Type B pancreatic cell (in vitro differentiated cells): ENCODE measurements around the gene EEPD1. TPM values are rescaled to one million over a fixed set of nuclear protein-coding genes. Genes with fewer than 3 reads are reported as not detected.
"Not testable (repeated sequence)": the region's sequence is repeated elsewhere in the genome, so short reads cannot be mapped to it uniquely, and the experiment has no call there.

Experiments used
- DNase-seq: peaks from one replicate; pipeline ENCODE4 v3.0.0; 2021; ENCODE audit warnings: mixed read lengths; ENCODE audit not compliant: unreplicated experiment; ENCODE audit errors: extremely low spot score
- H3K27ac Mint-ChIP-seq: 2 replicates; pipeline ENCODE4 v1.8.0; 2021; ENCODE audit warnings: mild to moderate bottlenecking, mixed read lengths
- H3K27me3 Mint-ChIP-seq: 2 replicates; pipeline ENCODE4 v1.8.0; 2021; ENCODE audit warnings: mixed read lengths
- H3K36me3 Mint-ChIP-seq: 2 replicates; pipeline ENCODE4 v1.8.0; 2021; ENCODE audit warnings: mixed read lengths
- H3K4me1 Mint-ChIP-seq: one replicate; pipeline ENCODE4 v1.8.0; 2021; ENCODE audit warnings: mixed read lengths; ENCODE audit not compliant: unreplicated experiment
- H3K4me3 Mint-ChIP-seq: 2 replicates; pipeline ENCODE4 v1.8.0; 2021; ENCODE audit warnings: mild to moderate bottlenecking, mixed read lengths
- H3K9me3 Mint-ChIP-seq: 2 replicates; pipeline ENCODE4 v1.8.0; 2021; ENCODE audit warnings: mixed read lengths
- total RNA-seq: library from RNA; stranded (reverse); gene quantifications from 2 replicates; pipeline ENCODE4 v1.2.1, GENCODE V29; 2021; ENCODE audit warnings: low replicate concordance
- TF ChIP-seq, protein P1 (sequence below): fragments of 200-600 bp; sonication (generic); conservative IDR thresholded peaks from 2 replicates; pipeline ENCODE4 v1.5.0; 2021; ENCODE audit warnings: antibody characterized with exemption, mild to moderate bottlenecking

The EEPD1 gene
- total RNA-seq, 1 donor from 2014 or later = 35.8 TPM

DNA sequence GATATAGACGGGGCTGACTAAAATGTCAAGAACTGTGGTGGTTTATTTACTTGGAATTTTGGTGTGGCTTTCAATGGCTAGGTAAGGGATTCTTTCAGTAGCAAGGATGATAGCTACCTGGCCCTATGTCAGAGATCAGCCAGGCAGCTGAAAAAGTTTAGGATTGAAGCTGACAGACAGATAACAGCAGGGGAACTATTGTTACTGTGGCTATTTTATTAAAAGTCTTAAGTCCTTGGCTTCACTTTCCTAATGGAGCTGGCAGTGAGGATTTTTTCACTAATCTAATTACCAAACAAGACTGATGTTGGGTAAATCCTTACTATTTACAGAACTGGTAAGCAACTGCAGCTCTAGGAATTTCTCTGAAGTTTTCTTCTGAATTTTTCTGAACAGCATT is 164.2 kb downstream of the EEPD1 start:
- TF ChIP-seq, protein P1, sequence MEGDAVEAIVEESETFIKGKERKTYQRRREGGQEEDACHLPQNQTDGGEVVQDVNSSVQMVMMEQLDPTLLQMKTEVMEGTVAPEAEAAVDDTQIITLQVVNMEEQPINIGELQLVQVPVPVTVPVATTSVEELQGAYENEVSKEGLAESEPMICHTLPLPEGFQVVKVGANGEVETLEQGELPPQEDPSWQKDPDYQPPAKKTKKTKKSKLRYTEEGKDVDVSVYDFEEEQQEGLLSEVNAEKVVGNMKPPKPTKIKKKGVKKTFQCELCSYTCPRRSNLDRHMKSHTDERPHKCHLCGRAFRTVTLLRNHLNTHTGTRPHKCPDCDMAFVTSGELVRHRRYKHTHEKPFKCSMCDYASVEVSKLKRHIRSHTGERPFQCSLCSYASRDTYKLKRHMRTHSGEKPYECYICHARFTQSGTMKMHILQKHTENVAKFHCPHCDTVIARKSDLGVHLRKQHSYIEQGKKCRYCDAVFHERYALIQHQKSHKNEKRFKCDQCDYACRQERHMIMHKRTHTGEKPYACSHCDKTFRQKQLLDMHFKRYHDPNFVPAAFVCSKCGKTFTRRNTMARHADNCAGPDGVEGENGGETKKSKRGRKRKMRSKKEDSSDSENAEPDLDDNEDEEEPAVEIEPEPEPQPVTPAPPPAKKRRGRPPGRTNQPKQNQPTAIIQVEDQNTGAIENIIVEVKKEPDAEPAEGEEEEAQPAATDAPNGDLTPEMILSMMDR = no peak
- Mint-ChIP-seq H3K27me3 (no peaks in the 10 kb centered on the region), H3K4me1 (peaks cover 9% of the 10 kb centered on the region), H3K27ac (no peak overlapping the region), H3K4me3 (no peak overlapping the region), H3K9me3 (no peaks in the 10 kb centered on the region), H3K36me3 (no peaks in the 10 kb centered on the region)
- no peak for DNase-seq

DNA sequence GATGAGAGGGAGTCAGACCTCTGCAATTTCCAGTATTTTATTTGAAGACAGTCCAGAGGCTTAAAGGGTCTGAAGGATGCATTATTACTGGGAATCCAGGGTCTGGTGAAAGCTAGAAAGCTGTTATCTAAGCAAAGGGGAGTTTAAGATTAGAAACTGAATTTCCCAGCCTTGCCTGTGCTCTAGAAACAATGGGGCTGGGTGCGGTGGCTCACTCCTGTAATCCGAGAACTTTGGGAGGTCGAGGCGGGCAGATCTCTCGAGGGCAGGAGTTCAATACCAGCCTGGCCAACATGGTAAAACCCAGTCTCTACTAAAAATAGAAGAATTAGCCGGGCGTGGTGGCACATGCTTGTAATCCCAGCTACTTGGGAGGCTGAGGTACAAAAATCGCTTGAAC is 165.1 kb downstream of the EEPD1 start:
- Mint-ChIP-seq H3K4me3 (no peak overlapping the region), H3K36me3 (no peaks in the 10 kb centered on the region), H3K27ac (no peak overlapping the region), H3K4me1 (peaks cover 9% of the 10 kb centered on the region), H3K27me3 (no peaks in the 10 kb centered on the region), H3K9me3 (no peaks in the 10 kb centered on the region)
- TF ChIP-seq, protein P1 = no peak
- no peak for DNase-seq

DNA sequence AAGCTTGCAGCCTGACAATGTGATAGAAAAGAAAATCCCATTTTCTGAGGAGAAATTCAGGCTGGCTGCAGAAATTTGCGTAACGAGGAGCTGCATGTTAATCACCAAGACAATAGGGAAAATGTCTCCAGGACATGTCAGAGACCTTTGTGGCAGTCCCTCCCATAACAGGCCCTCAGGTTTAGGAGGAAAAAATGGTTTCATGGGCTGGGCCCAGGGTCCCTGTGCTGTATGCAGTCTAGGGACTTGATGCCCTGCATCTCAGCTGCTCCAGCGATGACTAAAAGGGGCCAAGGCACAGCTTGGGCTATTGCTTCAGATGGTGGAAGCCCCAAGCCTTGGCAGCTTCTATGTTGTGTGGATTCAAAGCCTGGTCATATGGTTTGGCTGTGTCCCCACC is 168.2 kb downstream of the EEPD1 start:
- not testable (repeated sequence) for H3K4me1 Mint-ChIP-seq, H3K27ac Mint-ChIP-seq, H3K27me3 Mint-ChIP-seq, H3K4me3 Mint-ChIP-seq, H3K9me3 Mint-ChIP-seq, DNase-seq, H3K36me3 Mint-ChIP-seq

DNA sequence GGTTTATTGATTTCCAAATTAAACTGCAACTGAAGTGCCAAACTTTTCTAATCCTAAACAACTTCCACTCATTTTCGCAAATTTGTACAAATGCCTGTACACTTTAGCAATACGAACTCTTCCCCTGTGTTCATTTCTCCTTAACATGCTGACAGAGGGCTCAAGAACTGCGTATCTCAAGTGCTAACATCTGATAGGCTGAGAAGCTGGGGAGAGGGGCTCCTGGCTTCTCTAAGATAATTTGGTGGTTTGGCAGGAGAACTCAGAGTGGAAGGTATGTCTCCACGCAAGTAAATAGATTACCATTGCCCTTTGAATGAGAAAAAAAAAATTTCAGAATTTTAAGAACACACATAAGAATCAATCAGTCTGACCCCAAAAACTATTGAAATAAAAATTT is 183.3 kb downstream of the EEPD1 start:
- H3K27ac Mint-ChIP-seq = no peak overlapping the region
- no peak overlapping the region for H3K4me3 Mint-ChIP-seq
- H3K27me3 Mint-ChIP-seq = no peaks in the 10 kb centered on the region
- H3K9me3 Mint-ChIP-seq = no peaks in the 10 kb centered on the region
- DNase-seq = no peak
- peaks cover 7% of the 10 kb centered on the region for H3K36me3 Mint-ChIP-seq
- H3K4me1 Mint-ChIP-seq = no peaks in the 10 kb centered on the region
- TF ChIP-seq, protein P1 = no peak

DNA sequence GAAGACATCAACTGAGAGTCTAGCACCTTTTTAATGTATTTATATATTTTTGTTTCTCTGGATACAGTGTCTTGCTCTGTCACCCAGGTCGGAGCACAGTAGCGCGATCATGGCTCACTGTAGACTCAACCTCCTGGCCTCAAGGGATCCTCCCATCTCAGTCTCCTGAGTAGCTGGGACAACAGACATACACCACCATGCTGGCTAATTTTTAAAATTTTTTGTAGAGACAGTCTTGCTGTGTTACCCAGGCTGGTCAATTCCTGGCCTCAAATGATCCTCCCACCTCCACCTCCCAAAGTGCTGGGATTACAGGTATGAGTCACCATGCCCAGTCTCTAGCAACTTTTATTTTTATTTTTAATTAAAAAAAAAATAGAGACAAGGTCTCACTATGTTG is 185.2 kb downstream of the EEPD1 start:
- TF ChIP-seq, protein P1 = no peak
- no peak overlapping the region for H3K27ac Mint-ChIP-seq
- no peak for DNase-seq
- H3K4me3 Mint-ChIP-seq = no peak overlapping the region
- no peaks in the 10 kb centered on the region for H3K27me3 Mint-ChIP-seq
- H3K9me3 Mint-ChIP-seq = no peaks in the 10 kb centered on the region
- no peaks in the 10 kb centered on the region for H3K4me1 Mint-ChIP-seq
- peaks cover 4% of the 10 kb centered on the region for H3K36me3 Mint-ChIP-seq

DNA sequence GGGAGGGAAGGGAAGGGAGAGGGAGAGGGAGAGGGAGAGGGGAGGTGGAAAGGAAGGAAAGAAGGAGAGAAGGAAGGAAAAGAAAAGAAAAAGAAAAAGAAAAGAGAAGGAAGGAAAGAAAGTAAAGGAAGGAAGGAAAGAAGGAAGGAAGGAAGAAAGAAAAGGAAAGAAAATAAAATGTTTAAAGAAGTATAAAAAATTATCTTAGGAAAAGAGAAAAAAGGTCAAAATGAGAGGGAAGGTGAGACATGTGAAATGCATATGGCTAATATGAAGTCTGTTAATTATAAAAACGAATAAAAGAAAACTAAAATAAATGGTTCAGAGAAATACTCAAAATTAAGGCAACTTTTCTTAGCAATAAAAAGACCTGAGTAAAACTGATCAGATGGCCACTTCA is 190.5 kb downstream of the EEPD1 start:
- no peaks in the 10 kb centered on the region for H3K36me3 Mint-ChIP-seq
- no peak overlapping the region for H3K4me3 Mint-ChIP-seq
- no peak for DNase-seq
- peaks cover 3% of the 10 kb centered on the region for H3K9me3 Mint-ChIP-seq
- peaks cover 13% of the 10 kb centered on the region for H3K4me1 Mint-ChIP-seq
- H3K27me3 Mint-ChIP-seq = no peaks in the 10 kb centered on the region
- H3K27ac Mint-ChIP-seq = no peak overlapping the region
- TF ChIP-seq, protein P1 = no peak
